HG02943 (cell line): ENCODE data around the gene RFPL2.

ENCODE experiments used
- ATAC-seq: cut with Tn5 transposase; IDR thresholded peaks from one replicate; pipeline ENCODE4 v1.9.1; 2021; ENCODE audit warnings: mild to moderate bottlenecking, low read depth, moderate library complexity; ENCODE audit not compliant: unreplicated experiment

Gene RFPL2

GRCh38 chr22:32204856-32205722 is at the start of gene RFPL2:
Gene RFPL2 (minus strand): TSS chr22:32205073. CDS start chr22:32202451, 2,622 bp downstream.
- ATAC-seq, result no peak

GRCh38 chr22:32249231-32249630 is 44.4 kb upstream of the RFPL2 start:
- ATAC-seq, result no peak

GRCh38 chr22:32248276-32248675 is 43.4 kb upstream of the RFPL2 start:
- no peak for ATAC-seq

- ATAC-seq, result no peak
Observed at GRCh38 chr22:32246166-32246565, 41.3 kb upstream of the RFPL2 start.

- ATAC-seq, result no peak
Observed at GRCh38 chr22:32245042-32245441, 40.2 kb upstream of the RFPL2 start.

- no peak for ATAC-seq
Observed at GRCh38 chr22:32244547-32244946, 39.7 kb upstream of the RFPL2 start.

- ATAC-seq, result no peak
Observed at GRCh38 chr22:32240461-32240860, 35.6 kb upstream of the RFPL2 start.

GRCh38 chr22:32237906-32238305 is 33.0 kb upstream of the RFPL2 start:
- no peak for ATAC-seq

- ATAC-seq, result no peak
Observed at GRCh38 chr22:32236970-32237369, 32.1 kb upstream of the RFPL2 start.

- no peak for ATAC-seq
Observed at GRCh38 chr22:32233091-32233490, 28.2 kb upstream of the RFPL2 start.

GRCh38 chr22:32232191-32232830 is 27.4 kb upstream of the RFPL2 start:
- ATAC-seq, result no peak

- ATAC-seq, result no peak
Observed at GRCh38 chr22:32226326-32227104, 21.6 kb upstream of the RFPL2 start.

- ATAC-seq, result no peak
Observed at GRCh38 chr22:32222991-32223390, 18.1 kb upstream of the RFPL2 start.

- no peak for ATAC-seq
Observed at GRCh38 chr22:32219026-32219425, 14.2 kb upstream of the RFPL2 start.

GRCh38 chr22:32218470-32218869 is 13.6 kb upstream of the RFPL2 start:
- ATAC-seq, result no peak

- no peak for ATAC-seq
Observed at GRCh38 chr22:32217465-32217864, 12.6 kb upstream of the RFPL2 start.

GRCh38 chr22:32216911-32217310 is 12.0 kb upstream of the RFPL2 start:
- ATAC-seq, result no peak

- ATAC-seq, result no peak
Observed at GRCh38 chr22:32211011-32211410, 6.1 kb upstream of the RFPL2 start.

GRCh38 chr22:32208681-32209080 is 3.8 kb upstream of the RFPL2 start:
- ATAC-seq, result no peak

GRCh38 chr22:32207971-32208480 is 3.2 kb upstream of the RFPL2 start:
- ATAC-seq, result no peak
